GM23338 (cell line): ENCODE results near the gene ANKRD11.

Experiments
- CREB1 ChIP-seq: fragments of 250-450 bp; sonication (Bioruptor Pico); IDR thresholded peaks from 2 replicates; pipeline ENCODE4 v1.5.0; 2020; ENCODE audit warnings: low read depth, mild to moderate bottlenecking, moderate library complexity
- EZH2 ChIP-seq: fragments of 200-600 bp; sonication (generic); IDR thresholded peaks from one replicate; pipeline ENCODE4 v1.8.0; 2017; ENCODE audit warnings: antibody characterized with exemption, mild to moderate bottlenecking, low read depth; ENCODE audit not compliant: unreplicated experiment
- EZH2phosphoT487 ChIP-seq: fragments of 200-600 bp; sonication (generic); IDR thresholded peaks from one replicate; pipeline ENCODE4 v1.8.1; 2018; ENCODE audit warnings: antibody characterized with exemption; ENCODE audit not compliant: unreplicated experiment
- NANOG ChIP-seq: IDR thresholded peaks from 2 replicates; pipeline ENCODE4 v1.6.1; 2016; ENCODE audit warnings: antibody characterized with exemption, borderline replicate concordance
- POLR2AphosphoS5 ChIP-seq: IDR thresholded peaks from 2 replicates; pipeline ENCODE4 v1.6.1; 2016; ENCODE audit warnings: antibody characterized with exemption, low read depth
- STAT1 ChIP-seq: IDR thresholded peaks from one replicate; pipeline ENCODE4 v1.6.1; 2016; ENCODE audit warnings: antibody characterized with exemption; ENCODE audit not compliant: unreplicated experiment
- TF ChIP-seq, protein P1 (sequence below), 2 experiments: fragments of 200-600 bp in 1 of 2; sonication (generic) in 1 of 2; conservative IDR thresholded peaks; 2 replicates each; pipeline versions ENCODE4 v1.5.1 to v1.6.1; 2016 to 2017; ENCODE audit warnings: antibody characterized with exemption in 2 of 2, low read depth in 2 of 2, mild to moderate bottlenecking in 2 of 2, moderate library complexity in 1 of 2
- TF ChIP-seq, protein P2 (sequence below): IDR thresholded peaks from one replicate; pipeline ENCODE4 v1.6.1; 2018; ENCODE audit warnings: antibody characterized with exemption; ENCODE audit not compliant: unreplicated experiment

DNA sequence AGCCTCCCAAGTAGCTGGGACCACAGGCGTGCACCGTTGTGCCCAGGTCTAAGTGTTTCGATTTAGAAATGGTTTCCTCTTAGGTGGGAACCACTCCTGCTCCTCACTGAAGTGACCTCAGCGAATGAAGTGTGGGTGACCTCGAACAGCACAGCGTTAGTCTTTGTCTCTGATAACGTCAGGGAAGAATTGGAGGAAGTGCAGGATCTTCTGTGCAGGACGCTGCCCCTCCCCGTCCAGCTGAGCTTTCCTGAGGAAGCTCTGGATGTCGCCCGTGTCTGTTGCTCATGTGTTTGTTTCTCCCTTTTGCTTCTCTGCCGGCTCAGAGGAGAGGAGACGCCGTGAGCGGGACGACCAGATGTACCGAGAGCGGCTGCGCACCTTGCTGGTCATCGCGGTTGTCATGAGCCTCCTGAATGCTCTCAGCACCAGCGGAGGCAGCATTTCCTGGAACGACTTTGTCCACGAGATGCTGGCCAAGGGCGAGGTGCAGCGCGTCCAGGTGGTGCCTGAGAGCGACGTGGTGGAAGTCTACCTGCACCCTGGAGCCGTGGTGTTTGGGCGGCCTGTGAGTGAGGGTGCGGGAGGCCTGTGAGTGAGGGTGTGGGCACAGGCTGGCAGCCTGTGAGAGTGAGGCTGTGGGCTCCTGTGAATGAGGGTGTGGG, 33.5 kb upstream of the ANKRD11 start:
- TF ChIP-seq, protein P1, sequence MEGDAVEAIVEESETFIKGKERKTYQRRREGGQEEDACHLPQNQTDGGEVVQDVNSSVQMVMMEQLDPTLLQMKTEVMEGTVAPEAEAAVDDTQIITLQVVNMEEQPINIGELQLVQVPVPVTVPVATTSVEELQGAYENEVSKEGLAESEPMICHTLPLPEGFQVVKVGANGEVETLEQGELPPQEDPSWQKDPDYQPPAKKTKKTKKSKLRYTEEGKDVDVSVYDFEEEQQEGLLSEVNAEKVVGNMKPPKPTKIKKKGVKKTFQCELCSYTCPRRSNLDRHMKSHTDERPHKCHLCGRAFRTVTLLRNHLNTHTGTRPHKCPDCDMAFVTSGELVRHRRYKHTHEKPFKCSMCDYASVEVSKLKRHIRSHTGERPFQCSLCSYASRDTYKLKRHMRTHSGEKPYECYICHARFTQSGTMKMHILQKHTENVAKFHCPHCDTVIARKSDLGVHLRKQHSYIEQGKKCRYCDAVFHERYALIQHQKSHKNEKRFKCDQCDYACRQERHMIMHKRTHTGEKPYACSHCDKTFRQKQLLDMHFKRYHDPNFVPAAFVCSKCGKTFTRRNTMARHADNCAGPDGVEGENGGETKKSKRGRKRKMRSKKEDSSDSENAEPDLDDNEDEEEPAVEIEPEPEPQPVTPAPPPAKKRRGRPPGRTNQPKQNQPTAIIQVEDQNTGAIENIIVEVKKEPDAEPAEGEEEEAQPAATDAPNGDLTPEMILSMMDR (conservative IDR thresholded peaks at IDR 0.05; ENCODE audit: low read depth in 2 of 2): no peak
- TF ChIP-seq, protein P2, sequence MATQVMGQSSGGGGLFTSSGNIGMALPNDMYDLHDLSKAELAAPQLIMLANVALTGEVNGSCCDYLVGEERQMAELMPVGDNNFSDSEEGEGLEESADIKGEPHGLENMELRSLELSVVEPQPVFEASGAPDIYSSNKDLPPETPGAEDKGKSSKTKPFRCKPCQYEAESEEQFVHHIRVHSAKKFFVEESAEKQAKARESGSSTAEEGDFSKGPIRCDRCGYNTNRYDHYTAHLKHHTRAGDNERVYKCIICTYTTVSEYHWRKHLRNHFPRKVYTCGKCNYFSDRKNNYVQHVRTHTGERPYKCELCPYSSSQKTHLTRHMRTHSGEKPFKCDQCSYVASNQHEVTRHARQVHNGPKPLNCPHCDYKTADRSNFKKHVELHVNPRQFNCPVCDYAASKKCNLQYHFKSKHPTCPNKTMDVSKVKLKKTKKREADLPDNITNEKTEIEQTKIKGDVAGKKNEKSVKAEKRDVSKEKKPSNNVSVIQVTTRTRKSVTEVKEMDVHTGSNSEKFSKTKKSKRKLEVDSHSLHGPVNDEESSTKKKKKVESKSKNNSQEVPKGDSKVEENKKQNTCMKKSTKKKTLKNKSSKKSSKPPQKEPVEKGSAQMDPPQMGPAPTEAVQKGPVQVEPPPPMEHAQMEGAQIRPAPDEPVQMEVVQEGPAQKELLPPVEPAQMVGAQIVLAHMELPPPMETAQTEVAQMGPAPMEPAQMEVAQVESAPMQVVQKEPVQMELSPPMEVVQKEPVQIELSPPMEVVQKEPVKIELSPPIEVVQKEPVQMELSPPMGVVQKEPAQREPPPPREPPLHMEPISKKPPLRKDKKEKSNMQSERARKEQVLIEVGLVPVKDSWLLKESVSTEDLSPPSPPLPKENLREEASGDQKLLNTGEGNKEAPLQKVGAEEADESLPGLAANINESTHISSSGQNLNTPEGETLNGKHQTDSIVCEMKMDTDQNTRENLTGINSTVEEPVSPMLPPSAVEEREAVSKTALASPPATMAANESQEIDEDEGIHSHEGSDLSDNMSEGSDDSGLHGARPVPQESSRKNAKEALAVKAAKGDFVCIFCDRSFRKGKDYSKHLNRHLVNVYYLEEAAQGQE: no peak
- TF ChIP-seq NANOG (no peak), EZH2phosphoT487 (no peak), STAT1 (no peak), EZH2 (no peak), CREB1 (no peak), POLR2AphosphoS5 (no peak)
